Epithelial cell of proximal tubule (primary cell): ENCODE results near the gene ITIH2. TPM values are rescaled to one million over a fixed set of nuclear protein-coding genes. Genes with fewer than 3 reads are reported as not detected.
A peak's percentile ranks its signal among the peaks of the same experiment; 100 is the strongest.

Source experiments
- DNase-seq: peaks from one replicate; pipeline ENCODE4 v3.0.0-alpha.2; 2011; ENCODE audit warnings: low read depth
- H3K4me3 ChIP-seq: 2 replicates; pipeline ENCODE4 v1.5.1; 2011; ENCODE audit warnings: low read depth, mild to moderate bottlenecking, low read length
- CTCF ChIP-seq: conservative IDR thresholded peaks from 2 replicates; pipeline ENCODE4 v1.5.1; 2012; ENCODE audit warnings: low read depth, mild to moderate bottlenecking, low read length
- total RNA-seq: library from RNA; depleted of rRNA; stranded (reverse); fragments of >200 nt; gene quantifications from 2 replicates; pipeline ENCODE4 v1.2.3, GENCODE V29; 2015

ITIH2 gene
- total RNA-seq, 1 donor from 2014 or later = not detected

DNA sequence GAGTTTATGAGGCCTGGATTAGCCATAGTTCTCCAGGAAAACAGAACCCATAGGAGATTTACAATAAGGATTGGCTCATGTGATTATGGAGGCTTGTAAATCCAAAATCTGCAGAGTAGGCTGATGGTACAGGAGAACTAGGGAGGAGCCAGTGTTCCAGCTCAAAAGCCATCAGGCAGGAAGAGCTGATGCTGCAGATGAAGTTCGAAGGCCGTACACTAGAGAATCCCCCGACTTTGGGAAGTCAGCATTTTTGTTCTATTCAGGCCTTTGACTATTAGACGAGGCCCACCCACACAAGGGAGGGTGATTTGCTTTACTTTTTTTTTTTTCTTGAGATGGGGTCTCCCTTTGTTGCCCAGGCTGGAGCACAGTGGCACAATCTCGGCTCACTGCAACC, 47.1 kb downstream of the ITIH2 start:
- no peak for TF ChIP-seq CTCF
- DNase-seq = no peak
- H3K4me3 ChIP-seq = no peak overlapping the region

DNA sequence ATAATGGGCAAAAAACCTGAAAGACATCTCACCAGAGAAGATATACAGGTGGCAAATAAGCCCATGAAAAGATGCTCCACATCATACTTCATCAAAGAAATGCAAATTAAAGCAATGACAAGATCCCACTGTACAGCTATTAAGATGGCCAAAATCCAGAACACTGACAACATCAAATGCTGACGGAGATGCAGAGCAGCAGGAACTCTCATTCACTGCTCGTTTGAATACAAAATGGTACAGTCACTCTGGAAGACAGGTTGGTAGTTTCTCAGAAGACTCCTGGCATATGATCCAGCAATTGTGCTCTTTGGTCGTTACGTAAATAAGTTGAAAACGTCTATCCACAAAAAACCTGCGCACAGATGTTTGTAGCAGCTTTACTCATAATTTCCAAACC, 49.1 kb downstream of the ITIH2 start:
- no peak for DNase-seq
- H3K4me3 ChIP-seq = no peak overlapping the region
- no peak for TF ChIP-seq CTCF

- H3K4me3 ChIP-seq = no peak overlapping the region
- no peak for TF ChIP-seq CTCF
- no peak for DNase-seq
Observed at GRCh38 chr10:7755103-7755502, 52.0 kb downstream of the ITIH2 start.

- DNase-seq = no peak
- peak; percentile 79 for TF ChIP-seq CTCF
- no peak overlapping the region for H3K4me3 ChIP-seq
Observed at GRCh38 chr10:7756360-7756992, 53.4 kb downstream of the ITIH2 start.

DNA sequence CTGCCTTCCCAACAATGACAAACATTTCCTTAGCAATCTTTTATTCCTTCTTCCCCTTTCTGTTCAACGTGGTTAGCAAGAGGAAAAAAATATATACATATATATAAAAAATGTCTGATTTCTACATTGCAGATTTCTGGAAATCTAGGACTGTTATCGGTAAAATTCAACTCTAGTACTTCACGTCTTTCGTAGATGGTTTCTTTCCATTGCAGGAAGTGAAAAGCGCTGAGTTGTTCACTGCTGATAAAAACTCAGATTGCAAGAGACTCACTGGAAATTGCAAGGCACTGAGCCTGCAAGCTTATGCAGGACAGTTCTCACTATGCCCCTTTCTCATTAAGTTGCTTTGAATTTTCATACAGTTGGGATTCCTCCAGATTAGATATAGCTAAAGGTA, 60.8 kb downstream of the ITIH2 start:
- DNase-seq = no peak
- no peak for TF ChIP-seq CTCF
- H3K4me3 ChIP-seq = no peak overlapping the region

DNA sequence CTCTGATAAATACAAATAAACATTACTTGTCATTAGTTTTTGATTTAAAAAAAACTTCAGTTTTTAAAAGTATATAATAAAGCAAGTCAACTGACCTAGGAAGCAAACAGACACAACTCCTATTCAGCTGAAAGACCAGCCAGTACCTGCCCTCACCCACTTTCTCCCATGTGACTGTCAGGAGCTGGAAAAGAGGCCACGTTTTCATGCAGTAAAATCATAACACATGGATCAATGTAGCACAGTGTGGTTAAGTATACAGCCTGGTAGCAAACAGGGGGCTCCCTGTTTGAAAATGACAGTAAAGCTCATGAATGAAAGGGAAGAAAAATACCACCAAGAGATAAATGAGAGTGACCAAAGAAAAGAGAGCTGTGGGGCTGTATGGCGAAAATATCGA, 63.1 kb downstream of the ITIH2 start:
- DNase-seq = no peak
- H3K4me3 ChIP-seq = no peak overlapping the region
- TF ChIP-seq CTCF = no peak

DNA sequence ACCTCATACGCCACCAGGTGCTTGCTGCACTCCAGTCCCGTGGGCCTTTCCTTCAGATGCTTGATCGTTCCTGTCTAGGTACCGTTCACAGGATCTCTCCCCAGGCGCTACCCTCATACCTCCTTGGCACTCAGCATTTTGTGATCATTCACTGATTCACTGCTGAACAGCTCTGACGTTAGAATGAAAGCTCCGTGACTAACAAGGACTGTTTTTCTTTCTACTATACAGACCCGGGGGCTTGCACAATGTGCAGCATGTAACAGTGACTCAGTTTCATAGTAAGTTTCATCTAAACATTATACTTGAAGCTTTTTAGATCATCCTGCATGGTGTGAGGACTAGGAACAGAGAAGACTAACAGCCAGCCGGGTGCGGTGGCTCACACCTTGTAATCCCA, 64.1 kb downstream of the ITIH2 start:
- no peak overlapping the region for H3K4me3 ChIP-seq
- TF ChIP-seq CTCF = no peak
- DNase-seq = no peak
